SK-N-MC (cell line): ENCODE results near the gene GDF10.

Source experiments
- EZH2 ChIP-seq: fragments of 200-600 bp; sonication (generic); IDR thresholded peaks from one replicate; pipeline ENCODE4 v1.6.1; 2017; ENCODE audit warnings: antibody characterized with exemption
- POLR2AphosphoS5 ChIP-seq: IDR thresholded peaks from 2 replicates; pipeline ENCODE4 v1.6.1; 2012; ENCODE audit warnings: mild to moderate bottlenecking, low read depth, low read length, borderline replicate concordance

DNA sequence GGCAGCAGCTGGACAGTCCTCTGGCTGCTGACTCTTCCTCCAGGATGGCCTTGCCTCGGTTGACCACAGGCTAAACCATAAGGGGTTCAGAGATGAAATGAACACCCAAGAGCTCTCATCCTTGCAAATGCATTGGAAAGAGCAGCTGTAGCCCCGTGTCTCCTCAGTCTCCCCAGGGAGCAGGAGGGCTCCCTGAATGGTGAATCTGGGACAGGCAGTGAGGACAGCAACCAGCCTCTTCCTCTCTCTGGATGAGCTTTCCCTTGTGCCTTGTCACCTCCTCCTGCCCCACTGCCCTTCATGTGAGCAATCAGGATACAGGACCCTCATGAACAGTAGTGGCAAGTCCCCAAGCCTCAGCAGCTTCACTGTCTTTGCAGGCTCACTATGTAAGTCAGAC, 23.9 kb upstream of the GDF10 start:
- no peak for TF ChIP-seq EZH2
- TF ChIP-seq POLR2AphosphoS5 = no peak
